ENCODE results near the gene ADM. TPM values are rescaled to one million over a fixed set of nuclear protein-coding genes. Genes with fewer than 3 reads are reported as not detected.
"Not testable (repeated sequence)": the region's sequence is repeated elsewhere in the genome, so short reads cannot be mapped to it uniquely, and the experiment has no call there.

The ADM gene
- total RNA-seq, 4 donors from 2014 or later, result 8.0 to 69.1 (median 20.5) TPM

DNA sequence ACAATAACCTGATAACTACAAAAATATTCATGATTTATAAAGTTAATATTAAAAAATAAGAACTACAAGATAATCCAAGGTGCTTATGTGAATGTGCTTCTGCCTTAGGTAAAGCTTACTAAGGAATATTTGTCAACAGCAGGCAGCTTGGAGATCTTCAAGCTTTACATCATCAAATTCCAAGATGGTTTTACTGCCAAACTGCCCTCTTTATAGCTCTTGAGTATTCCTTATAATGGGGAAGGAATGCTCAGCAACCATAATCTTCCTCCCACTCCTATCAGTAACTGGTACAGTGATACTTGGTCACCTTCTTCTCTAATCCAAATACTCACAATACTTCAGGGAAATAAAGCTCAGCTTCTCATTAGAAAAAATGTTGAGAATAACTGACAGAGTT lies 40.9 kb upstream of the ADM start:
- Histone ChIP-seq H3K27me3 (no peaks in the 10 kb centered on the region), H3K4me3 (replicated peaks in 1 of 3) (no peak overlapping the region), H3K9me3 (no peaks in the 10 kb centered on the region), H3K4me1 (no peaks in the 10 kb centered on the region), H3K36me3 (no peaks in the 10 kb centered on the region), H3K27ac (no peak overlapping the region)
- intact Hi-C loops (cut with DNase I), result no loop called here
- no peak for TF ChIP-seq POLR2A (IDR thresholded peaks at IDR 0.05)
- TF ChIP-seq, protein P1, sequence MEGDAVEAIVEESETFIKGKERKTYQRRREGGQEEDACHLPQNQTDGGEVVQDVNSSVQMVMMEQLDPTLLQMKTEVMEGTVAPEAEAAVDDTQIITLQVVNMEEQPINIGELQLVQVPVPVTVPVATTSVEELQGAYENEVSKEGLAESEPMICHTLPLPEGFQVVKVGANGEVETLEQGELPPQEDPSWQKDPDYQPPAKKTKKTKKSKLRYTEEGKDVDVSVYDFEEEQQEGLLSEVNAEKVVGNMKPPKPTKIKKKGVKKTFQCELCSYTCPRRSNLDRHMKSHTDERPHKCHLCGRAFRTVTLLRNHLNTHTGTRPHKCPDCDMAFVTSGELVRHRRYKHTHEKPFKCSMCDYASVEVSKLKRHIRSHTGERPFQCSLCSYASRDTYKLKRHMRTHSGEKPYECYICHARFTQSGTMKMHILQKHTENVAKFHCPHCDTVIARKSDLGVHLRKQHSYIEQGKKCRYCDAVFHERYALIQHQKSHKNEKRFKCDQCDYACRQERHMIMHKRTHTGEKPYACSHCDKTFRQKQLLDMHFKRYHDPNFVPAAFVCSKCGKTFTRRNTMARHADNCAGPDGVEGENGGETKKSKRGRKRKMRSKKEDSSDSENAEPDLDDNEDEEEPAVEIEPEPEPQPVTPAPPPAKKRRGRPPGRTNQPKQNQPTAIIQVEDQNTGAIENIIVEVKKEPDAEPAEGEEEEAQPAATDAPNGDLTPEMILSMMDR (IDR thresholded peaks at IDR 0.05), result no peak
- no peak for DNase-seq

DNA sequence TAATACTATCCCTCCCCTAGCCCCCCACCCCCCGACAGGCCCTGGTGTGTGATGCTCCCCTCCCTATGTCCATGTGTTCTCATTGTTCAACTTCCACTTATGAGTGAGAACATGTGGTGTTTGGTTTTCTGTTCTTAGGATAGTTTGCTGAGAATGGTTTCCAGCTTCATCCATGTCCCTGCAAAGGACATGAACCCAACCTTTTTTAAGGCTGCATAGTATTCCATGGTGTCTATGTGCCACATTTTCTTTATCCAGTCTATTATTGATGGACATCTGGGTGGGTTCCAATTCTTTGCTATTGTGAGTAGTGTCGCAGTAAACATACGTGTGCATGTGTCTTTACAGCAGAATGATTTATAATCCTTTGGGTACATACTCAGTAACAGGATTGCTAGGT lies 40.2 kb upstream of the ADM start:
- H3K36me3 ChIP-seq; H3K27ac ChIP-seq; intact Hi-C loops (cut with DNase I); H3K4me1 ChIP-seq; H3K4me3 ChIP-seq (replicated peaks in 1 of 3); H3K27me3 ChIP-seq; H3K9me3 ChIP-seq; DNase-seq: not testable (repeated sequence)
- 86 to 97% methylated on average over 3 of the region's 3 CpGs for WGBS, 2 donors

DNA sequence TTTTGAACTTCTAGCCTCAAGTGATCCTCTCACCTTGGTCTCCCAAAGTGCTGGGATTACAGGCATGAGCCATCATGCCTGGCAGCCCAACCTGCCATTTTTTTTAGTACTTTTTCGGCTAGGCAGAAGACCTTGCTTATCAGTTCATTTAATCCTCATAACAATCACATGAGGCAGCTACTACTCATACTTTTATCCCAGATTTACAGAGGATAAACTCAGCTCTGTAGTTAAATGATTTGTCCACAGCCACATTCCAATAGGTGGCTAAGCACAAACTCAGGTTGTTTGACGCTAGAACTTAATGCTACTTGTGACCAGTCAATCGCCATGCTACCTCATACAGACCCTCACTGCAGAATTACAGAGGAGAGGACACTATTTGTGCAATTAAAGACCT lies 38.9 kb upstream of the ADM start:
- no peaks in the 10 kb centered on the region for H3K4me1 ChIP-seq
- no peak overlapping the region for H3K27ac ChIP-seq
- no peaks in the 10 kb centered on the region for H3K36me3 ChIP-seq
- no peak overlapping the region for H3K4me3 ChIP-seq (replicated peaks in 1 of 3)
- H3K9me3 ChIP-seq, result no peaks in the 10 kb centered on the region
- WGBS, 2 donors, result 96 to 97% methylated on average over 3 of the region's 3 CpGs
- intact Hi-C loops (cut with DNase I), result no loop called here
- TF ChIP-seq, protein P1 (IDR thresholded peaks at IDR 0.05), result no peak
- no peak for TF ChIP-seq POLR2A (IDR thresholded peaks at IDR 0.05)
- no peak for DNase-seq
- no peaks in the 10 kb centered on the region for H3K27me3 ChIP-seq

DNA sequence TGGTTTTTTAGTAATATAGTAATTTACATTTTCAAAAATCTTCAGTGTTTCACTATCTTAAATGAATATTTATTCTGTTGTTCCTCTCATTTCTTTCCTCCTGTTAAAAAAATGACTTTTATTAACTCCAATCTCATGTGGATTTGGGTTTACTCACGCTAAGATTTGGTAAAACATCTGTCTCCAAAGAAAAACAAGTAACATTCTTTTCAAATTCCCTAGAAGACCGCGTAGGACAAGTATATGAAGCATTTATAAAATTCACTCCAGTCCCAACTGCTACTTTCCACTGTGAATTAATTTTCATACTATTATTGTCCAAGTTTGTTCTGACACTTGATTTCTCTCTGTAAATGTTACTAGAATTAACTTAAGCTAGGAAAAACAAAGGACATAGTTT lies 37.1 kb upstream of the ADM start:
- H3K36me3 ChIP-seq, result no peaks in the 10 kb centered on the region
- H3K27ac ChIP-seq, result no peak overlapping the region
- H3K4me1 ChIP-seq, result no peaks in the 10 kb centered on the region
- no peak for DNase-seq
- TF ChIP-seq, protein P1 (IDR thresholded peaks at IDR 0.05), result no peak
- TF ChIP-seq POLR2A (IDR thresholded peaks at IDR 0.05), result no peak
- H3K27me3 ChIP-seq, result no peaks in the 10 kb centered on the region
- intact Hi-C loops (cut with DNase I), result no loop called here
- H3K9me3 ChIP-seq, result no peaks in the 10 kb centered on the region
- H3K4me3 ChIP-seq (replicated peaks in 1 of 3), result no peak overlapping the region
- 84 to 89% methylated on average over 3 of the region's 3 CpGs for WGBS, 2 donors

DNA sequence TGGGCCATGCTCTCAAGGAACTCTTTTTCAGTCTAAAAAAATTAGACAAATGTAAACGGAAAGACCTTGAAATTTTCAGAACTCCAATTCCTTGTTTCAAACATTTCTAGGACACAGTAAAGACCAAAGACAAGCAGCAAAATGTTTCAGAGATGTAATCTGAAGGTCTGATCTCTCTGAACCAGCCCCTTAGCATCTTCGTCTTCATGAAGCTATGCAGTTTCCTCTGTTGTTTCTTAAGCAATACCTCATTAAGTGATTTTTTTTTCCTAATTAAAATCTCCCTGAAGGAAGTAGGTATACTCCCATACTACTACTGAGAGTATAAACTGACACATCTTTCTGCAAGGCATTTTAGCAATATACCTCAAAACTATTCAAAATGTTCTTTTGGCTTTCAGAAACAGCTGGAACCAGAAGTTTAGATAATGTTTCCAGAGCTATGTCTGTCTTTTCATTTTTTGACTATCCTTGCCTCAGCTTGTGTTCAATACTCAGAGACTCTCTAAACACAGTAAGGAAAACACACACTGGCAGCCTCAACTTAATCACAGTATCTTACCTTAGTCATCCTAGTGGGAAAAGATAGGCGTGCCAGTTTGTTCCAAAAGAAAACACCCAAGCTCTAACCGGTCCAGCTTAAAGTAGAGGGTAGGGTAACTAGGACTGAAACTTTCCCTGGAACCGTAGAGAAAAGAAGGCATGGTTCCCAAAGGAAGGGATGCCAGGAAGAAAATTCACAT lies 36.0 kb upstream of the ADM start:
- Histone ChIP-seq H3K27me3 (no peaks in the 10 kb centered on the region), H3K9me3 (no peaks in the 10 kb centered on the region), H3K4me1 (peaks cover 7 to 9% of the 10 kb centered on the region in 2 donors), H3K27ac (no peak overlapping the region), H3K36me3 (no peaks in the 10 kb centered on the region), H3K4me3 (replicated peaks in 1 of 3) (no peak overlapping the region)
- WGBS, 2 donors, result 72 to 73% methylated on average over 5 of the region's 5 CpGs
- intact Hi-C loops (cut with DNase I), result no loop called here
- no peak for DNase-seq
- TF ChIP-seq POLR2A (IDR thresholded peaks at IDR 0.05), result no peak
- TF ChIP-seq, protein P1 (IDR thresholded peaks at IDR 0.05), result no peak

All from thyroid gland (tissue), 4 donors.